Activated T-cell treated with anti-CD3 and anti-CD28 coated beads, Interleukin-2, amount 50 U/mL, for 24 hours (primary cell): Measurements from ENCODE around the gene LINC01488.

Experiments used
- DNase-seq: peaks from one replicate; pipeline ENCODE4 v3.0.0-alpha.2; 2020
- H3K27ac Mint-ChIP-seq: 2 replicates; pipeline ENCODE4 v1.8.0; 2020; ENCODE audit warnings: mild to moderate bottlenecking, mixed read lengths
- H3K27me3 Mint-ChIP-seq: 2 replicates; pipeline ENCODE4 v1.8.0; 2020; ENCODE audit warnings: mixed read lengths
- H3K36me3 Mint-ChIP-seq: 2 replicates; pipeline ENCODE4 v1.8.0; 2020; ENCODE audit warnings: low read depth, mixed read lengths
- H3K4me1 Mint-ChIP-seq: 2 replicates; pipeline ENCODE4 v1.8.0; 2020; ENCODE audit warnings: low read depth, mixed read lengths
- H3K4me3 Mint-ChIP-seq: 2 replicates; pipeline ENCODE4 v1.8.0; 2020; ENCODE audit warnings: mild to moderate bottlenecking, moderate library complexity, mixed read lengths
- H3K9me3 Mint-ChIP-seq: 2 replicates; pipeline ENCODE4 v1.8.0; 2020; ENCODE audit warnings: mixed read lengths

LINC01488 gene

GRCh38 chr11:69475866-69476471, 5.5 kb upstream of the LINC01488 start:
- H3K27me3 Mint-ChIP-seq, result peaks cover 14% of the 10 kb centered on the region
- no peaks in the 10 kb centered on the region for H3K36me3 Mint-ChIP-seq
- H3K9me3 Mint-ChIP-seq, result peaks cover 6% of the 10 kb centered on the region
- no peaks in the 10 kb centered on the region for H3K4me1 Mint-ChIP-seq
- DNase-seq, result no peak
- no peak overlapping the region for H3K4me3 Mint-ChIP-seq
- H3K27ac Mint-ChIP-seq, result no peak overlapping the region

DNA sequence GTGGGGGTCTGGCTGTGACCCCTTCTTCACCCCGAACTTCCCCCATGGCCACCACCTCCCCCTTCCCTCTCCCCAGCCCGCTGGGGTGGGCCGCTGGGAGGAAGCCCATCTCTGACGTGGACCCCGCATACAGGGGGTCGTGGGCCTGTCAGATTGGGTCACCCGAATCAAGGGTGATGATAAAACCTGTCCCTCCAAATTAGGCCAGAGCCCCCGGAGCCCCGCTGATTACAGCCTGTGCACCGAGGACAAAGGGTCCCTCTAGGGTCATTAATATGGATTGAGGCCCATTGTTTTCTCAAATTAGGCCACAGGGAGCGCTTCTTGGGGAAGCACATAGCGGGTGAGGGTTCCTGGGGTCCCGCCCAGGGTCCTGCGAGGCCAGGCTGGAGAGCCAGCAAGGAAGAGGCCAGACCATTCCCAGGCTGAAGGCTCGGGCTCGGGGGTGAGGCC, 4.9 kb upstream of the LINC01488 start:
- no peaks in the 10 kb centered on the region for H3K4me1 Mint-ChIP-seq
- peaks cover 14% of the 10 kb centered on the region for H3K27me3 Mint-ChIP-seq
- H3K27ac Mint-ChIP-seq, result no peak overlapping the region
- H3K9me3 Mint-ChIP-seq, result peaks cover 6% of the 10 kb centered on the region
- no peak for DNase-seq
- no peaks in the 10 kb centered on the region for H3K36me3 Mint-ChIP-seq
- no peak overlapping the region for H3K4me3 Mint-ChIP-seq

DNA sequence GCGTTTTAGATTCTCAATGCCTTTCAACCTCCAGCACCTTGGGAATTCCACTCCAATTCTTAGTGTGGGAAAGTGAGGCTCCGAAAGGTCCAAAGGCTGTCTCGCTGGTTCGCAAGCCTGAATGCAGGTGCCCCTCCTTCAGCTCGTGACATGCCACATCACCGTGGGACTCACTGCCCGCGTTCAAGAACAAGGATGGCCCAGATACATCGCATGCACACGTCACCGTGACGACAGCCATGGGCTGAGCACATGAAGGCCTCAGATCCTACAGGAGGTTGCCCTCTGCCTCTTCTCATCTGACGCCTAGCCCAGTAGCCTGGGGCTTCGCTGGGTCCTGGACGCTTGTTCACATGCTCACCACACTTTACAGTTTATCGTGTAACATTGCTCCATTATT, 4.4 kb upstream of the LINC01488 start:
- DNase-seq, result no peak
- Mint-ChIP-seq H3K27me3 (peaks cover 10% of the 10 kb centered on the region), H3K4me3 (no peak overlapping the region), H3K36me3 (no peaks in the 10 kb centered on the region), H3K9me3 (peaks cover 6% of the 10 kb centered on the region), H3K27ac (no peak overlapping the region), H3K4me1 (no peaks in the 10 kb centered on the region)

DNA sequence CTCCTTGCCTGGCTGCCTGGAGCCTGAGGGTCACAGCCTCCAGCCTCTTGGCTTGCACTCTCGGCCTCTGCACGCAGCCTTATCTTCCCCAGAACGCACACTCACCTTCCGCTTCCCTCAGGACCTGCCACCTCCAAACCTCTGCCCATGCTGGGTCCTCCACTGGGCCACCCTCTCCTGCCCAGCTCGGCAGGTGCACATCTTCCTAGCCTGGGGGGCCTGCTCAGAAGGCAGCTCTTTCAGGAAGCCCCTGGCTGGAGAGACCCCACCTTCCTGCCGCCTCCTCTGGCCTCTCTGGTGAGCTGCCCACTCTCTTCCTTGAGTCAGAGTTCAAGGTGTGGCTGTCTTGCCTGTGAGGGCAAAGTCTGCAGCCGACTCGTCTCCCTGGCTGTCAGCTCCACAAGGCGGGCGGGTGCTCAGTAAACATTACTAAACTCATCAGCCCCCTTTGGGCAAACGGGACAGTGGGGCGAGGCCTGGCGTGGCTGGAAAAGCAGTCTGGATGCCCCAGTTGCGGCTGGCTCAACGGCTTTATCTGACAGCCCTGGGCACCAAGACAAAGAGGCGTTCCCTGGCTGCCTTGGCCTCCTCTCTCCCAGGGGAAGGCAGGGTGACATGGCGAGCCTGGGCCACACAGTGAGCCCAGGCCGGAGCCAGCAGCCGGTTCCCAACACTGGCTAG, 1.7 kb upstream of the LINC01488 start:
- no peaks in the 10 kb centered on the region for H3K36me3 Mint-ChIP-seq
- no peaks in the 10 kb centered on the region for H3K4me1 Mint-ChIP-seq
- no peaks in the 10 kb centered on the region for H3K9me3 Mint-ChIP-seq
- DNase-seq, result no peak
- H3K4me3 Mint-ChIP-seq, result no peak overlapping the region
- H3K27ac Mint-ChIP-seq, result no peak overlapping the region
- H3K27me3 Mint-ChIP-seq, result no peaks in the 10 kb centered on the region

- Mint-ChIP-seq H3K36me3 (no peaks in the 10 kb centered on the region), H3K4me1 (no peaks in the 10 kb centered on the region), H3K4me3 (no peak overlapping the region), H3K27ac (no peak overlapping the region), H3K9me3 (no peaks in the 10 kb centered on the region), H3K27me3 (no peaks in the 10 kb centered on the region)
- no peak for DNase-seq
Observed at GRCh38 chr11:69480547-69481392, 693 bp upstream of the LINC01488 start.

DNA sequence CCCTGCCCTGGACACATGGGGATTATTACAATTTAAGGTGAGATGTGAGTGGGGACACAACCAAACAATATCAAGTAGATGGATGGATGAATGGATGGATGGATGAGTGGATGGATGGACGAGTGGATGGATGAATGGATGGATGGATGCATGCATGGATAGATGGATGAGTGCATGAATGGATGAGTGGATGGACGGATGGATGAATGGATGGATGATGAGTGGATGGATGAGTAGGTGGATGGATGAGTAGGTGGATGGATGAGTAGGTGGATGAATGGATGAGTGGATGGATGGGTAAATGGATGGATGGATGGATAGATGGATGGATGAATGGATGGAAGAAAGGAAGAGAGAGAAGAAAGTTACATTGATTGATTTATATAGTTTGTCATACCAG, 859 bp downstream of the LINC01488 start:
- DNase-seq, result no peak
- Mint-ChIP-seq H3K36me3 (no peaks in the 10 kb centered on the region), H3K4me1 (no peaks in the 10 kb centered on the region), H3K4me3 (no peak overlapping the region), H3K27me3 (no peaks in the 10 kb centered on the region), H3K27ac (no peak overlapping the region), H3K9me3 (no peaks in the 10 kb centered on the region)

GRCh38 chr11:69483170-69483569, 1.7 kb downstream of the LINC01488 start:
- no peaks in the 10 kb centered on the region for H3K4me1 Mint-ChIP-seq
- no peaks in the 10 kb centered on the region for H3K36me3 Mint-ChIP-seq
- DNase-seq, result no peak
- H3K27me3 Mint-ChIP-seq, result no peaks in the 10 kb centered on the region
- H3K9me3 Mint-ChIP-seq, result no peaks in the 10 kb centered on the region
- no peak overlapping the region for H3K4me3 Mint-ChIP-seq
- H3K27ac Mint-ChIP-seq, result no peak overlapping the region

GRCh38 chr11:69483691-69484426, 2.4 kb downstream of the LINC01488 start:
- Mint-ChIP-seq H3K4me1 (no peaks in the 10 kb centered on the region), H3K9me3 (no peaks in the 10 kb centered on the region), H3K36me3 (no peaks in the 10 kb centered on the region), H3K27me3 (no peaks in the 10 kb centered on the region), H3K27ac (no peak overlapping the region), H3K4me3 (no peak overlapping the region)
- no peak for DNase-seq

GRCh38 chr11:69484427-69485259, 3.2 kb downstream of the LINC01488 start:
- Mint-ChIP-seq H3K4me3 (no peak overlapping the region), H3K27ac (no peak overlapping the region), H3K36me3 (no peaks in the 10 kb centered on the region), H3K9me3 (no peaks in the 10 kb centered on the region), H3K4me1 (no peaks in the 10 kb centered on the region), H3K27me3 (no peaks in the 10 kb centered on the region)
- no peak for DNase-seq

DNA sequence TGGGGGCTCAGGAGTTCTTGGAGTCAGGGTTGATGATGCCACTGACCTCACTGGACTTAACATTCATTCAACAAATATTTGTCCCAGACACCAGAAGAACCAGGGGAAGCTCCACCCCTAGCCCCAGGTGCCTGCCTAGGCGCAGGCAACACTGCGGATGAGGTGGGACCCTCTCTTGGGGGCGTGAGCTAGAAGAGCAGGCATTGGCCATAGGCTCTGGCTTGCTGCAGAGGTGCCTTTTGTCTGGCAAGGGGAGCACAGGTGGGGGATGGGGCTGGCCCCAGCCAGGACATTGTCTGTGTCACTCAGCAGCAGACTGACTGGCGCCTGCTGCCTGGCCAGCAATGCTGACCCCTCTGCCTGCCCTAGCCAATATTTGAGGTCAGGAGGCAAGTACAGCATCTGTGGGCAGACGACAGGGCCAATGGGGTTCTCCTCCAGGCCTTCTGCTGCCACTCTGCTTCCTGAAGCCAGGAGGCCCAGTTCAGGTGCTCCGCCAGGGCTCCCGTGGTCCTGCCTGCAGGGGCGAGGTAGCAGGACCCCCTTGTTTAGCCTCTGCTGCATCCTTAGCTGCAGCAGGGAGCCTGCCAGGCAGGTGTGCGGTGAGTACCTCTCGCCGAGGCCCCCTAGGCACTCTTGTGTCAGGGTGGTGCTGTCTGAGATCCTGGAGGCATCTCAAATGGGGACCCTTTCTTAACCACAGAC, 4.0 kb downstream of the LINC01488 start:
- Mint-ChIP-seq H3K9me3 (no peaks in the 10 kb centered on the region), H3K4me3 (no peak overlapping the region), H3K27ac (no peak overlapping the region)

DNA sequence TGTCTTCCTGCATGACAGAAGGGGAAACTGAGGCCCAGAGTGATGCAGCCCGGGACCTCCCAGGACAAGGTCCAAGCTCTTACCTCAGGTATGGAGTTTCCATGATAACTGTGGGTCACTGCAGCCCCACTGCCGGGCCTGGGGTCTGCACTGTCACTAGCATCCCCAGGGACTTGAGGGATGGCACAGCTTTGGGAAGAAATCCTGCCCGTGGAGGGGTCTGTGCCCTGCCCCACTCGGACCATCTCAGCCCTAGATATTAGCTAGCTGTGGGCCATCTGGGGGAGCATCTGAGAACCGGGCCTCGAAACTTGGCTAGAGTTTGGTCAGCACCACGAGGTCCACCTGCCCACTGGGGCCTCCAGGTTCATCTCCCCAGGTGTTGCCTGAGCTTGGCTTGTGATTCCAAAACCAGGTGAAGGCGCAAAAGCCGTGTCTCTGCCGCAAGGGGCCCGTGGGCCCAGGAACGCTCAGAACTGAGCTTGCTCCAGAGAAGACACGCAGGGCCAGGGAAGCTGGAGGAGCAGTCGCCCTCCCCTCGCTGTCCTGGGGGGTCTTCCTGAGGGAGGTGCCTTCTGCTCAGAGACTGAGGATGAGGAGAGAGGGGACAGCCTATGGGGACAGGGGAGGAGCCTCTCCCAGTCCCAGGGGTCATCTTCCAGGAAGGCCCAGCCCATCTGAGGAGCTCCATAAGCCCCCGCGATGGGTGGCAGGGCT, 4.8 kb downstream of the LINC01488 start:
- no peak overlapping the region for H3K4me3 Mint-ChIP-seq
- no peak overlapping the region for H3K27ac Mint-ChIP-seq
- no peak for DNase-seq
- no peaks in the 10 kb centered on the region for H3K9me3 Mint-ChIP-seq
- no peaks in the 10 kb centered on the region for H3K27me3 Mint-ChIP-seq
- H3K4me1 Mint-ChIP-seq, result no peaks in the 10 kb centered on the region
- H3K36me3 Mint-ChIP-seq, result no peaks in the 10 kb centered on the region

More for the DNA sequence above, 4.0 kb downstream of the LINC01488 start:
- Mint-ChIP-seq H3K4me1 (no peaks in the 10 kb centered on the region), H3K27me3 (no peaks in the 10 kb centered on the region), H3K36me3 (no peaks in the 10 kb centered on the region)
- no peak for DNase-seq

- Mint-ChIP-seq H3K27ac (no peak overlapping the region), H3K4me3 (no peak overlapping the region), H3K9me3 (no peaks in the 10 kb centered on the region), H3K36me3 (no peaks in the 10 kb centered on the region), H3K27me3 (peaks cover 4% of the 10 kb centered on the region), H3K4me1 (no peaks in the 10 kb centered on the region)
- no peak for DNase-seq
Observed at GRCh38 chr11:69486773-69487291, 5.4 kb downstream of the LINC01488 start.

- Mint-ChIP-seq H3K4me3 (no peak overlapping the region), H3K9me3 (no peaks in the 10 kb centered on the region), H3K27me3 (peaks cover 4% of the 10 kb centered on the region), H3K4me1 (no peaks in the 10 kb centered on the region), H3K36me3 (no peaks in the 10 kb centered on the region), H3K27ac (no peak overlapping the region)
- no peak for DNase-seq
Observed at GRCh38 chr11:69487391-69487790, 5.9 kb downstream of the LINC01488 start.
